CD4-positive, alpha-beta T cell treated with Interleukin-2 at 100 ng/mL for 4 hours (primary cell): ENCODE data around the gene HNRNPH1.
"Not testable (repeated sequence)": the region's sequence is repeated elsewhere in the genome, so short reads cannot be mapped to it uniquely, and the experiment has no call there.

Source experiments
- DNase-seq: peaks from one replicate; pipeline ENCODE4 v3.0.0-alpha.2; 2020; ENCODE audit warnings: low spot score

The HNRNPH1 gene, protein sequence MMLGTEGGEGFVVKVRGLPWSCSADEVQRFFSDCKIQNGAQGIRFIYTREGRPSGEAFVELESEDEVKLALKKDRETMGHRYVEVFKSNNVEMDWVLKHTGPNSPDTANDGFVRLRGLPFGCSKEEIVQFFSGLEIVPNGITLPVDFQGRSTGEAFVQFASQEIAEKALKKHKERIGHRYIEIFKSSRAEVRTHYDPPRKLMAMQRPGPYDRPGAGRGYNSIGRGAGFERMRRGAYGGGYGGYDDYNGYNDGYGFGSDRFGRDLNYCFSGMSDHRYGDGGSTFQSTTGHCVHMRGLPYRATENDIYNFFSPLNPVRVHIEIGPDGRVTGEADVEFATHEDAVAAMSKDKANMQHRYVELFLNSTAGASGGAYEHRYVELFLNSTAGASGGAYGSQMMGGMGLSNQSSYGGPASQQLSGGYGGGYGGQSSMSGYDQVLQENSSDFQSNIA

DNA sequence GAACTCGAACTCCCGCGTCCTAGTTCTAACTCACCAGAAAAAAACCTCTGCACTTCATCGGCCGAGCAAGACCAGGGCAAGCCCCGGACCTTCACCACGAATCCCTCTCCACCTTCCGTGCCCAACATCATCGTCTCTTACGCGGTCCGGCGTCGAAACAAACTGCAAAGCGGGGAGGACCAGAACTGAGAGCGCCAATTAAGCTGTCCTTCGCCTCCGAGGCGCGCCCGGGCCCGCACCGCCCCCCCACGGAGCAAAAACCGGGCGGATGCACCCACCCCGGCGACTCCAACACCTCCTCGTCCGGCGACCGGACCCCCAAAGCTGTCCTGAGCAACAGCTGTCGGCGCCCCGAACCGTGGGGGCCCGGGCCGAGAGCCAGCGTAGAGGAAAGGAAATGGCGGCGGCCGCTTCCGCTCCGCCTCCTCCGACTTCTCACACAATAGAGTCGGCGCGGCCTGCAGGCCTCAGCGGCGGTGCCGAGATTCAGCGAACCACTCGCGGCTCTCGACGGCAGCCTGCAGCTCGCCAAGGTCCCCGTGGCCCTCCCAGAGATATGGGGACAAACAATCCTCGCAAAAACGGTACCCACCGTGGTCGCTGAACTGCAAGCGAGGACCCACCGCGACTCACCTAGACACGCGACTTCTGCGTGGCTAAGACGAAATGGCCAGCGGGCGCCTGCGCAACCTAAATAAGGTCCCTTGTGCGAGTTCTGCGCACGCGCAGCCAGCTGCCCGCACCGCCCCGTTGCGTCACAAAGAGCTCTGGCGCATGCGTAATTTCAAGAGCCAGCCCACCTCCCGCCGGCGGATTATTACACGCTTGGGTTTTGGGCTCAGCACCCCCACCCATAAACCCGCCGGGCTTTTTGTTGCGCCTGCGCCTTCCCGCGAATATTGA, at the start of gene HNRNPH1:
HNRNPH1 (minus strand) TSS at position 669 of the 903 bp plus-strand sequence; CDS start at position 131, 538 bp downstream.
- DNase-seq: peak; percentile 99

DNA sequence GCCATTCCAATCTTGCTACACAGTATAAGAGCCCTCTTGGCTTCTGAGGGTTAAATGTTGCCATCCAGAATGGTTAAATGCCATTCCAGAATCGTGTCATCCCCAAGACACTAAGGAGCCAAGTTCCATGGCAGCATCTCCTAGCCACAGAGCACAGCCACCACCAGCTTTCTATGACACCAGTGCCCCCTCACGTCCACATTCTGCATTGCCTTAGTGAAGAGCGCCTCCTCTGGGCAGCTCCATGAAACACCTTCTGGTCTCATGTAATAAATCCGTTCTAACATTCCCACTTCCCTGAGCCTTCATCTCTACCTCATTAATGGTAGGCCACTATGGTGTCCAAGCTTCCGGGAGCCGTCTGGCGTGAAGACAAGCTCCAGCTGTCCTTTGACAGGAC, 44.9 kb upstream of the HNRNPH1 start:
- peak; percentile 50 for DNase-seq

DNA sequence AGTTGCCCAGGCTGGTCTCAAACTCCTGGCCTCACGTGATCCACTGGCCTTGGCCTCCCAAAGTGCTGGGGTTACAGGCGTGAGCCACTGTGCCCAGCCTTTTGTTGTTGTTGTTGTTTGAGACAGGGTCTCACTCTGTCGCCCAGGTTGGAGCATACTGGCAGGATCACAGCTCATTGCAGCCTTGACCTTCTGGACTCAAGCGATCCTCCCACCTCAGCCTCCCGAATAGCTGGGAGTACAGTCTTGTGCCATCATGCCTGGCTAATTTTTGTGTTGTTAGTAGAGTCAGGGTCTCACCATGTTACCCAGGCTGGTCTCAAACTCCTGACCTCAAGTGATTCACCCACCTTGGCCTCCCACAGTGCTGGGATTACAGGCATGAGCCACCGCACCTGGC, 38.2 kb upstream of the HNRNPH1 start:
- DNase-seq: not testable (repeated sequence)

DNA sequence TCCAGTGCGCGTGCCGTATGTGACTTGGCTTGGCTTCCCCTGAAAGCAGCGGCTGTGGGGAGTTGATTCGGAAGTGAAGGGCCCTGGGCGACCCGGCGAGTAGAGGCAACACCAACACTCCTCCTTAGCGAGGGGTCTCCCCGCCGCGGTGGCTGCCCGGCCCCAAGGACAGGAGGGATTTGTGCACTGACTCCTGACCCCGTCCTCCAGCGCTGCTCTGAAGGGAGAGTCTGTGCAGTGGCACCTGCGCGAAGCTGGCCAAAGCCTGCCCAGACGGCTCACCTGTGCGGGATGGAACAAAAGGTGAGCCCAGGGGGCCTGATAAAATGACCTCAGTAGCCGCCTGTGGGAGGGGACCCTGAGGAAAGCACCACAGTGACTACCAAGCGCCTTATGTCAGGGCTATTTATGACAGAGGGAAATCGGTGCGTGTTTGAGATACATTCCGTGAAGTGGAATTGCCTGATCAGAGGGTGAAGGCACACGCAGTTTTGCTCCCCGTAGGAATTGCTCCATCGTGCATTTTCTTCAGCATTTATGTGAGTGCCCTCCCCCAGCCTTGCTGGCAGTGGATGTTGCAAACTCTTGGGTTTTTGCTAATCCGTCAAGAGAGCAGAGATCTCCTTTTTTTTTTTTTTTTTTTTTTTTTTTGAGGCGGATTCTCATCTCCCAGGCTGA, 34.8 kb upstream of the HNRNPH1 start:
- DNase-seq: not testable (repeated sequence)

DNA sequence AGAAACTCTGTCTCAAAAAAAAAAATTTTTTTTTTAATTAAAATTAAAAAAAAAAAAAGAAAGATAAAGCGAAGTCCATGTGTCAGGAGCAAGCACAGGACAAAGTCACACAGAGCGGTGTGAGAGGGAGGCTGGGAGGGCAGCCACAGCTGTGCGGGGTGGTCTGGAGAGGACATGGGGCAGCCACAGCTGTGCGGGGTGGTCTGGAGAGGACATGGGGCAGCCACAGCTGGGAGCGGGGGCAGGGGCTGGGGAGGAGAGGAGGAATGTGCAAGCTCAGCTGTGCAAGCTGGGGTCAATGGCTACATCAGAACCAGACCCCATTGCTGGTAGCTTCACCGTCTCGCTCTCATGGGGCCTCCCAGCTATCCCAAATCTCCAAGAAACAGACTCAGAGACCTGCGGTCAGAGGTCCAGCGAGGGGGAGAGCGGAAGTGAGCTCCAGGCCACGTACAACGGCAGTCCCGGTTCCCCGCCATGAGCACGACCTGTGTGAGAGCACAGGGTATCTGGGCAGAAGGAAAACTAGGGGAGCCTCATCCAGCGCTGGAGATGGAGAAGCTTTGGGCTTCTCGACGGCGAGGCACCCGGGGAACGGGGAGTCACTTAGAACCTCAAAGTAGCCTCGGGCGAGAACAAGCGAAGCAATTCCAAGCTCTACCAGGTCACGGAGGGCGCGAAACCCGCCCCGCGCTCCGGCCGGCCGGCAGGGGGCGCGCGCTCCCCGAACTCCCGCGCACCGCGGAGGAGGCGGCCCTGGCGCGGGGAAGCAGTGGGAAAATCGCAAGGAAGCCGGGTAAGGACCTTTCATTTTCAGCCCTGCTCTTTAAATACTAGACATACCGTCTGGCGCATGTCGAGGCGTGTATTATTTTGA, 34.1 kb upstream of the HNRNPH1 start:
- DNase-seq: not testable (repeated sequence)

DNA sequence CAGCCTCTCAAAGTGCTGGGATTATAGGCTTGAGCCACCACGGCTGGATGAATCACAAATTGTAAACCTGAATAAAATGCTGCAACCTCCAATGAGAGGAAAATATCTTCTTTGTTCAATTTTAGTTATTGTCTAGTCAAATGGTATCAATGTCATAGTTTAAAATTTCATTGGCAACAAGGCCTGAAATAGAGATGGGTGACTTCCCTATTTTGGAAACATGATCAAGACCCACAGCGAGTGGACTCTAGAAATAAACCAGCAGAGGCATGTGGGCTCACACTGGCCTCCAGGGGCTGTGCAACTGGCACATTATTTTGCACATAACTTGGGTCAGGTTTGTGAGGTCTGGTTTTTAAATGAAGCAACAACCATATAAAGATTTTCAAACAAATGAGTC, 29.7 kb upstream of the HNRNPH1 start:
- DNase-seq: not testable (repeated sequence)

DNA sequence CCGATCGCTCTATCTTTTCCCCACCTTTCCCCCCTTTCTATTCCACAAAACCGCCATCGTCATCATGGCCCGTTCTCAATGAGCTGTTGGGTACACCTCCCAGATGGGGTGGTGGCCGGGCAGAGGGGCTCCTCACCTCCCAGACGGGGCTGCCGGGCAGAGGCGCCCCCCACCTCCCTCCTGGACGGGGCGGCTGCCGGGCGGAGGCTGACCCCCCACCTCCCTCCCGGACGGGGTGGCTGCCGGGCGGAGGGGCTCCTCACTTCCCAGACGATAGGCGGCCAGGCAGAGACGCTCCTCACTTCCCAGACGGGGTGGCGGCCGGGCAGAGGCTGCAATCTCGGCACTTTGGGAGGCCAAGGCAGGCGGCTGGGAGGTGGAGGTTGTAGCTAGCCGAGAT, 26.8 kb upstream of the HNRNPH1 start:
- not testable (repeated sequence) for DNase-seq

DNA sequence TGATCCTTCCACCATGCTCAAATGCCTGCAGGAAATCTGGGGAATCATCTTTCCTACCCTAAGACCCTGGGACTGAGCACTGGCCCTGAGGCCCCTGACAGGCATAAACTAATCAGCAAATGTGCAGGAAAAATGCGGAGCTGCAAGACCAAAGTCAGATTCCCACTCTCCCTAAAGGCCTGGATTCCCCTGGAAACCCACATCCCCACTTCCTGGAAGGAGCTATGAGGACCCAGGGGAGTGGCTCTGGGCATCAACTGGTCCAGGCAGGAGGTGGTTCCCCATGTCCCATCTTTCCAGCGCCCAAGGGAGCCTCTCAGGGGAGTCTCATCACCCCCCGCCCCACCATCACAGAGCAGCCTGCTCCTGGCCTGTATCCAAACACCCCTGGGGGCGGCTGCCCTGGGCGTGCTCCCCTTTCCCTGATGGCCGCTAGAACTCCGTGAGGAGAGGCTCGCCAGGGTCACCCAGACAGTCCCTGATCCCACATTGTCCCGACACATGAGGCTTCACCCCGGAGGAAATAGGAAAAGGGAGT, 25.8 kb upstream of the HNRNPH1 start:
- not testable (repeated sequence) for DNase-seq

DNA sequence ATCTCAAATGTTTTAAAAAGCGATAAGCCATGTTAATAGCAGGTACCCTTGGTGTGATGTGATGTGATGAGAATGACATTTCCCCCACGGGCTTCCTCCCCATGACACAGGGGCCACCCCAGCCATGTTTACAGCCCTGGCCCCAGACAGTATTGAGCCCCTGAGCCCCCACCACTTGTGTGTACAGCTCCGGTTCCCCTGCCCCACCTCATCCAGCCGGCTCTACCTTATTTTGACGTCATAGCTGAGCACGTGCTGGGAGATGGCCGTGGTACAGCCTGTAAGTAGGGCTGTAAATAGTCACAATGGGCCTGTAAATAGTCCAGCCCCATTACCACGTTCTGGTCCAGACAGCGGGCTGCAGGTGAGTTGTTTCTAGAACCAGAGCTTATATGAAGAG, 24.9 kb upstream of the HNRNPH1 start:
- no peak for DNase-seq

DNA sequence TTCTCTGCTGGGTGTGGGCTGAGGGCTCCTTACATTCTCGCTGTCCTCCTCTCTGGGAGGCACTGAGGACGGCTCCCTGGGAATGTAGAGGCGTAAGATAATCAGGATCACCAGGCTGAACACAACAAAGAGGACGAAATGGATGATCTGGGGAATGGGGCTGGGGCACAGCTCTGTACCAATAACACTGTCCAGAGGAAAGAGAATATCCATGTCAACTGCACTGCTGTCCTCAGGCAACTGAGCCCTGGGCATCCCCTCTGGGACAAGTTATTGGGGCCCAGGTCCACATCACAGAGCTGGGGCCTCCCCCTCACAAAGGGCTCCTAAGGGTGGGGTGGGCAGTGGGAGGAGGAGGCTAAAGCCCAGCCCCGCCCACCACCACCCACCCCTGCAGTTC, 21.3 kb upstream of the HNRNPH1 start:
- DNase-seq: not testable (repeated sequence)

DNA sequence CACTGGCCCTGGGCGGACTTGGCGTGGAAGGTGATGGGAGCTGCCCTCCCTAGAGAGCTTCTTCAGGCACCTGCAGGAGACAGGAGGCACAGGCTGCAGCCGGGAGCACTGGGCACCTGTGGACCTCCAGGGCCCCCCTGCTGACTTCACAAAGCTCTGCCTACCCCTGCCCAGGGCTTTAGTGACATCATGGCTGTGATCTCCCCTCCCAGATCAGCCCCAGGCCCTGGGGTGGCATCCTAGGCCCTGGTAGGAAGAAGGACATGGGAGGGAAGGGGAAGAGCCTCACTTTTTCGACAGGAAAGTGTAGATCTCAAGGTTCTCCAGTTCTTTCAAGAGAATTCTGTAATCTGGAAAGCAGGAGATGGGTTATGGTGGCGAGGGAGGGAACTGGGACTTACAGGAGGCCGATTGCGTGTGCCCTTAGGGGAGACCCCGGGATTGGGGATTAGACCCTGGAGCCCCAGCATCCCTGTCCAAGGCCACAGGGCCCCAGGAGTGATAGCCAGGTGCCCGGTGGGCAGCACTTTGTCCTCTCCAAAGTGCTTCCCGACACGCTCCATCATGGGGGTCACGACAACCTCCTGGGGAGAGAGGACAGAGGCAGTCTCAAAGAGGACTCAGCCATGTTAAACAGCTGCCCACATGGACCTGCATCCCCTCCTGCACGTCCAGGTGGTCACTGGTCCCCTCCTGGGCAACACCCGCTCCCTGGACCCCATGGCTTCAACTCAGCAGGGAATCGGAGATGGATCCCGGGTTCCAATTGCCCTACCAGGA, 19.9 kb upstream of the HNRNPH1 start:
- not testable (repeated sequence) for DNase-seq

DNA sequence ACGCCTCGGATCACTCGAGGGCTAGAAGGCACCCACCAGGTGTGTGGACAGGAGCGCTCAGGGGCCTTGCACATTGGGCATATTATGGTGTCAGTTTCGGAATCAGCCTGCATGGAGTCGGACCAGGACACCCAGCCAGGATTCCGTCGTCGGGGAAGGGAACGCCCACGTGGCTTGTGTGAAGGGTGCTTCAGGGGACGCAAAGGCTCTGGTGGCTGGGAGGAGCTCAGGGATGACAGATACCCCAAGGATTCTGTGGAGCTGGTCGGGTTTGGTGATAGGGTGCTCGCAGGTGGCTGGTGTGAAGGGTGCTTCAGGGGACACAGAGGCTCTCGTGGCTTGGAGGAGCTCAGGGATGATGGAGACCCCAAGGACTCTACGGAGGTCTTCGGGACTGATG, 19.2 kb upstream of the HNRNPH1 start:
- not testable (repeated sequence) for DNase-seq

DNA sequence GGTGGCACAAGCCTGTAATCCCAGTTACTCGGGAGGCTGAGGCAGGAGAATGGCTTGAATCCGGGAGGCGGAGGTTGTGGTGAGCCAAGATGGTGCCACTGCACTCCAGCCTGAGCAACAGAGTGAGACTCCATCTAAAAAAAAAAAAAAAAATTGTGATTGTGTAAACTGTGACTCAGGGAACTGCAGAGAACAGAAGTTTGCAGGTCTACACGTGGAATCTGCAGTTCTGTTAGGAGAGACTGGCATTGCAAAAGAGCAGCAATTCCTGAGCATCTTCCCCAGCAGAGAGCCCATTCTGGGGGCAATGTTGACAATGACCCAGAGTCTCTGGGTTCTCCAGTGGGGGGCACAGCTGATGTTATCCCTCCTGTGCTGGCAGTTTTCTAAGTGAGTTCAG, 18.3 kb upstream of the HNRNPH1 start:
- DNase-seq: not testable (repeated sequence)

DNA sequence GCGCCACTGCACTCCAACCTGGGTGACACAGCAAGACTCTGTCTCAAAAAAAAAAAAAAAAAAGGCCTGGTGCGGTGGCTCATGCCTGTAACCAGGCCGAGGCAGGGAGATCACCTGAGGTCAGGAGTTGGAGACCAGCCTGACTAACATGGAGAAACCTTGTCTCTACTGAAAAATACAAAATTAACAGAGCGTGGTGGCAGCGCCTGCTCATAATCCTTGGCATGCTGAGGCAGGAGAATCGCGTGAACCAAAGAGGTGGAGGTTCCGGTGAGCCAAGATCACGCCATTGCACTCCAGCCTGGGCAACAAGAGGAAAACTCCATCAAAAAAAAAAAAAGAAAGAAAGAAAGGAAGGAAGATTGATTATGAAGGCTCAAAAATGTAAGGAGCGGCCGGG, 15.8 kb upstream of the HNRNPH1 start:
- not testable (repeated sequence) for DNase-seq

DNA sequence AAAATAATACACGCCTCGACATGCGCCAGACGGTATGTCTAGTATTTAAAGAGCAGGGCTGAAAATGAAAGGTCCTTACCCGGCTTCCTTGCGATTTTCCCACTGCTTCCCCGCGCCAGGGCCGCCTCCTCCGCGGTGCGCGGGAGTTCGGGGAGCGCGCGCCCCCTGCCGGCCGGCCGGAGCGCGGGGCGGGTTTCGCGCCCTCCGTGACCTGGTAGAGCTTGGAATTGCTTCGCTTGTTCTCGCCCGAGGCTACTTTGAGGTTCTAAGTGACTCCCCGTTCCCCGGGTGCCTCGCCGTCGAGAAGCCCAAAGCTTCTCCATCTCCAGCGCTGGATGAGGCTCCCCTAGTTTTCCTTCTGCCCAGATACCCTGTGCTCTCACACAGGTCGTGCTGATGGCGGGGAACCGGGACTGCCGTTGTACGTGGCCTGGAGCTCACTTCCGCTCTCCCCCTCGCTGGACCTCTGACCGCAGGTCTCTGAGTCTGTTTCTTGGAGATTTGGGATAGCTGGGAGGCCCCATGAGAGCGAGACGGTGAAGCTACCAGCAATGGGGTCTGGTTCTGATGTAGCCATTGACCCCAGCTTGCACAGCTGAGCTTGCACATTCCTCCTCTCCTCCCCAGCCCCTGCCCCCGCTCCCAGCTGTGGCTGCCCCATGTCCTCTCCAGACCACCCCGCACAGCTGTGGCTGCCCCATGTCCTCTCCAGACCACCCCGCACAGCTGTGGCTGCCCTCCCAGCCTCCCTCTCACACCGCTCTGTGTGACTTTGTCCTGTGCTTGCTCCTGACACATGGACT, 11.1 kb upstream of the HNRNPH1 start:
- not testable (repeated sequence) for DNase-seq

DNA sequence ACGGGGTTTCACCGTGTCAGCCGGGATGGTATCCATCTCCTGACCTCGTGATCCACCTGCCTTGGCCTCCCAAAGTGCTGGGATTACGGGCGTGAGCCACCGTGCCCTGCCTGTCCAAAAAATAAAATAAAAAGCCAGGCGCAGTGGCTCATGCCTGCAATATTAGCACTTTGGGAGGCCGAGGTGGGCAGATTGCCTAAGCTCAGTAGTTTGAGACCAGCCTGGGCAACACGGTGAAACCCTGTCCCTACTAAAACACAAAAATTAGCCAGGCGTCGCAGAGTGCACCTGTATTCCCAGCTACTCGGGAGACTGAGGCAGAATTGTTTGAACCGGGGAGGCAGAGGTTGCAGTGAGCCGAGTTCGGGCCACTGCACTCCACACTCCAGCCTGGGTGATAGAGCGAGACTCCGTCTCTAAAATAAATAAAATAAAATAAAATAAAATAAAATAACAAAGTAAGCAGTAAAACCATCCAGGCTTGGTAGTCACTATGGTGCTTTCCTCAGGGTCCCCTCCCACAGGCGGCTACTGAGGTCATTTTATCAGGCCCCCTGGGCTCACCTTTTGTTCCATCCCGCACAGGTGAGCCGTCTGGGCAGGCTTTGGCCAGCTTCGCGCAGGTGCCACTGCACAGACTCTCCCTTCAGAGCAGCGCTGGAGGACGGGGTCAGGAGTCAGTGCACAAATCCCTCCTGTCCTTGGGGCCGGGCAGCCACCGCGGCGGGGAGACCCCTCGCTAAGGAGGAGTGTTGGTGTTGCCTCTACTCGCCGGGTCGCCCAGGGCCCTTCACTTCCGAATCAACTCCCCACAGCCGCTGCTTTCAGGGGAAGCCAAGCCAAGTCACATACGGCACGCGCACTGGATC, 10.3 kb upstream of the HNRNPH1 start:
- DNase-seq: not testable (repeated sequence)

DNA sequence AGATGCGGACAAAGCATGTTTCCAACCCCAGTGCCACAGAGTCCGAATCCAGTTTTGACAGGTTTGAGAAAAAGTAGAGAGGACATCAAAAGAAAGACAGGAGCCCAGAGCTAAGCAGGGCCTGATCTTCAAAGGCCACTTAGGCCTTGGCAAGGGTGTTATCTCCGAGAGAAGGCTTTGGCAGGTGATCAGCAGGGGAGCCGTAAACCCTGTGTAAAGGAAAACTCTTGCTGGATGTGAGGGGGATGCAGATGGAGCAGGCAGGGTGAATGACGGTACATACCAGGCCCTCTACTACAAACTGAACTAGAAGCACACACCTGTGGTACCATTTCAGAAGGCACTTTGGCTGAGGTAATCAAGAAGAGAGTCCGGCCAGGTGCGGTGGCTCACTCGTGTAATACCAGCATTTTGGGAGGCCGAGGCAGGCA, 1.4 kb upstream of the HNRNPH1 start:
- DNase-seq: no peak
